Medulla oblongata (tissue), 1 donor: ENCODE data around the gene KCNQ1.
A peak's percentile ranks its signal among the peaks of the same experiment; 100 is the strongest.

Experiments used
- DNase-seq: peaks from one replicate; pipeline ENCODE4 v3.0.0-alpha.2; 2015; ENCODE audit errors: extremely low spot score

KCNQ1 gene

GRCh38 chr11:2732940-2733628 is 288.3 kb downstream of the KCNQ1 start:
- DNase-seq: no peak

- no peak for DNase-seq
Measured at GRCh38 chr11:2734181-2735052, 289.6 kb downstream of the KCNQ1 start.

GRCh38 chr11:2735053-2735589 is 290.3 kb downstream of the KCNQ1 start:
- no peak for DNase-seq

- DNase-seq: no peak
Measured at GRCh38 chr11:2736577-2737225, 291.9 kb downstream of the KCNQ1 start.

- no peak for DNase-seq
Measured at GRCh38 chr11:2737226-2737590, 292.4 kb downstream of the KCNQ1 start.

GRCh38 chr11:2737866-2738265 is 293.1 kb downstream of the KCNQ1 start:
- DNase-seq: no peak

GRCh38 chr11:2738551-2739431 is 294.0 kb downstream of the KCNQ1 start:
- DNase-seq: no peak

GRCh38 chr11:2739531-2740274 is 294.9 kb downstream of the KCNQ1 start:
- no peak for DNase-seq

GRCh38 chr11:2740275-2740940 is 295.6 kb downstream of the KCNQ1 start:
- no peak for DNase-seq

GRCh38 chr11:2741006-2741376 is 296.2 kb downstream of the KCNQ1 start:
- DNase-seq: no peak

- DNase-seq: no peak
Measured at GRCh38 chr11:2741377-2742131, 296.7 kb downstream of the KCNQ1 start.

- no peak for DNase-seq
Measured at GRCh38 chr11:2742201-2742600, 297.4 kb downstream of the KCNQ1 start.

- DNase-seq: no peak
Measured at GRCh38 chr11:2742611-2743426, 298.0 kb downstream of the KCNQ1 start.

- DNase-seq: no peak
Measured at GRCh38 chr11:2743427-2744110, 298.8 kb downstream of the KCNQ1 start.

GRCh38 chr11:2744166-2744565 is 299.4 kb downstream of the KCNQ1 start:
- DNase-seq: no peak

- DNase-seq: no peak
Measured at GRCh38 chr11:2745511-2745910, 300.7 kb downstream of the KCNQ1 start.

- peak; percentile 27 for DNase-seq
Measured at GRCh38 chr11:2746401-2747247, 301.8 kb downstream of the KCNQ1 start.
